NCI-H510A (cell line): ENCODE results near the gene RAB36.
"Not testable (repeated sequence)": the region's sequence is repeated elsewhere in the genome, so short reads cannot be mapped to it uniquely, and the experiment has no call there.

Source experiments
- DNase-seq: peaks from one replicate; lab custom pipeline; 2025; lab: John Stamatoyannopoulos, UW

The RAB36 gene

GRCh38 chr22:23121000-23121421 lies 24.3 kb upstream of the RAB36 start:
- no peak for DNase-seq

GRCh38 chr22:23121424-23121823 lies 23.9 kb upstream of the RAB36 start:
- no peak for DNase-seq

GRCh38 chr22:23122216-23122957 lies 22.9 kb upstream of the RAB36 start:
- DNase-seq: no peak

- no peak for DNase-seq
Measured at GRCh38 chr22:23122992-23123803, 22.1 kb upstream of the RAB36 start.

GRCh38 chr22:23123804-23124254 lies 21.4 kb upstream of the RAB36 start:
- DNase-seq: no peak

- no peak for DNase-seq
Measured at GRCh38 chr22:23124611-23125511, 20.4 kb upstream of the RAB36 start.

DNA sequence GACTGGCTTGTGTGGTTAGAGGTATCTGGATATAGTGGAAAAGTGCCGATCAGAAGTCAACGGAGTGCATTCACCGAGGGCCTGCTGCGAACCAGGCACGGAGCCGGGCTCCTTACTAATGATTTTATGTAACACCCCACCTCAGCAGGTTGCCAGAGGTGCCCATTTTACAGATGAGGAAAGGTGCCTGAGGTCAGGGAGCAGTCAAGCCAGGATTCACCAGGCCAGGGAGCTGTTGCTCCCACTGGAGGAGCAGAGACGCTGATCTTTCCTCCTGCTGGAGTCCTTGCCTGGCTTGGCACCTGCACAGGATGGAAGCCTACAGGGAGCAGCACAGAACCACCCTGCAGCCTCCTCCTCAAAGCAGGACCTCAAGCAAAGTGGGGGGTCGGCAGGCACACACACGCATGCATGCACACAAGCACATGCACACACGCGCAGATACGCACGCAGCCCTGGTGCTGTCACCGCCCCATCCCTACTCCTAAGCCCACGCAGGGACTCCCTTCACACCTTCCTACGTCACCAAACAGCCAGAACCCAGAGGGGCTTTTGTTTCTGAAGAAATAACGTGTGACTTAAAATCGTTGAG lies 19.7 kb upstream of the RAB36 start:
- DNase-seq: no peak

DNA sequence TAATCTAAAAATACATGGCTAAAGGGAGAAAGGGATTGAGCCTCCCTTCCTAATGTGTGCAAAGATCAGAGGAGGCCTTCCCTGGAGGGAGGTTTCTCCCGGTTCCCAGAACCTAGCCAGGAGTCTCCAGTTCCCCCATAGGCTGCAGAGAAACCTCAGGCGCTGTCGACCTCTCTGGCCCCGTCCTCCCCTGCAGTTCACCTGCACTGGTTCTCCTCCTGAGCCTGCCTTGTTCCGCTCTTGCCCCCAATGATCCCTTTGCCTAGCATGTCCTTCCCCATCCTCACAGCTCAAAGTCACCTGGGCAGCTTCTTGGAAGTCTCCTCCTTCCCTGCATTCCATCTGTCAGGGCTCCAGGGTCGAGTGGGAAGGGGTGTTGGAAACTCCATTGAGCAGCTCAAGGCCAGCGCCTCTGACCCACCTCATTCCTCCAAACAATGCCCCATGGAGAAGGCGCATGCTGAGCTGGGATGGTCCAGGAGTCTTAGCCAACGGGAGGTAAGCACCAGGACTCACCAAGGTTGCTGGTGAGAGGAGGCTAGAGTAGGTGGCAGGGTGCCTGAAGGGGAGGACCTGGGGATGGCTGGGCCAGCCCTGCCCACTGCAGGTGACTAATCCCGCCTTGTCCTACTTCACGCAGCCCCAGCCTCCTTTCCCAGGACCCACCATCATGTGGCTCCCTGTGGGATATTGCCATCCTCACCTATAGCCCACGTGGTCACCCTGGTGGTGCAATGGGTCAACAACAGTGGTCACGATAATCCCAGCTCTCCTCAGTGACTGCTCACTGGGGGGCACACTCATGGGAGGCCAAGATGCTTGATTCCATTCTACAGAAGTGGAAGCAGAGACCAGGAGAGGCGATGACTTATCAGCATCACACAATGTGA lies 18.9 kb upstream of the RAB36 start:
- DNase-seq: no peak

- DNase-seq: no peak
Measured at GRCh38 chr22:23127055-23127756, 18.1 kb upstream of the RAB36 start.

- no peak for DNase-seq
Measured at GRCh38 chr22:23127788-23128187, 17.5 kb upstream of the RAB36 start.

DNA sequence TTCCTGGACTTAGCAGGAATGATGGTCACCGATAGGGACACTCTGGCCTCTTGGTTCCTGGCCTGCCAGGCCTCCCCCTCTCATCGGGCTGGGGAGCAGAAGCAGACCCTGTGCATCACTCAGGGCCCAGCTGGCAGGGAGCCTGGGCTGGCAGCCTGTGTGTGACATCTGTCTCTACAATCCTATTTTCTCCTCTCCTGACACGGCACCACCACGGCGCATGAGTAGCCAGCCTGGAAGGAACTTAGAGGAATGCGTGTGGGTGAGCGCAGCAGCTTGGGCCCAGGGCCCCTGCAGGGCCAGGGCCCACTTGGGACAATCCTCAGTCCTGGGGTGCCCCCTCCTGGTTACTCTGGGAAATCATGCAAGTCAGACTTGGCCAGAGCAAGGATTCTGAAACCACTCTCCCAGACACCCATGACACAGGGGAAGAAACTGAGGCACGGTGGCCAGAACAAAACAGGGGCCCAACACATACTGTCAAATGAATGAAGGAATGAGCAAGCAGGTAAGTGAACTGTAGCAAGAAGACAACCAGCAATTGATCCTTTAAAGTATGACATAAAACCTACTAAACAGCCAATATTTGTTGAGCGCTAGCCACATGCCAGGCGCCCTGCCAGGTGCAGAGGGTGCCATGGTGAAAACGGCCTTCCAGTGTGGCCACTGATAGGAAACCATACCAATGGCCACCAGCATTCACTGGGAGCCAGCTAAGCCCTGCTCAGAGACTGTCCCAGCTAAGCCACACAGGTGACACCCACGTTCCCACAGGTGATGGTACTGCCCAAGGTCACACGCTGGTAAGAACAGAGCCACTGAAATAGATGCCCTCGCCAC lies 16.8 kb upstream of the RAB36 start:
- DNase-seq: no peak

GRCh38 chr22:23129149-23129548 lies 16.1 kb upstream of the RAB36 start:
- DNase-seq: no peak

GRCh38 chr22:23130697-23131096 lies 14.6 kb upstream of the RAB36 start:
- DNase-seq: no peak

- no peak for DNase-seq
Measured at GRCh38 chr22:23131931-23132330, 13.3 kb upstream of the RAB36 start.

DNA sequence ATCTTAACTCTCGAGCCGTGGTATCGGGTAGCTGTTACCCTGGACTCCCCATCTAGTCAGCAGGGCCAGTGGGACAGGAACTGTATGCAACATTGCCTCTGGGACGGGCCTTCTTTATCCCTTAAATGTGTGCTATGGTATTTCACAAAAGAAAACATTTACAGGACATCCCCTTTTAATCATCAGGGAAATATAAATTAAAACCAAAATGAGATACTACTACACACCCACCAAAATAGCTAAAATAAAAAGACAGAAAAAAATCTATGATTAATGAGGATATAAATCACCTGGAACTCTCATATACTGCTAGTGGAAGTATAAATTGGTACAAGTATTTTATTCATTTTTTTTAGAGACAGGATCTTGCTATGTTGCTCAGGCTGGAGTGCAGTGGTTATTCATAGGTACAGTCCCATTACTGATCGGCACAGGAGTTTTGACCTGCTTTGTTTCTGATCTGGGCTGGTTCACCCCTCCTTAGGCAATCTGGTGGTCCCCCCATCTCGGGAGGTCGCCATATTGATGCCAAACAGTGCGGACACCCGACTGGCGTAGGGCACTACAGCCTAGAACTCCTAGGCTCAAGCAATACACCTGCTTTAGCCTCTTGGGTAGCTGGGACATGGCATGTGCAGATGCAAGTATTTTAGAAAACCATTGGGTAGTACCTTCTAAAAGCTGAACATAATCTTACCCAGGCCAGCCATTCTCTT lies 12.7 kb upstream of the RAB36 start:
- DNase-seq: no peak

- no peak for DNase-seq
Measured at GRCh38 chr22:23133922-23134321, 11.4 kb upstream of the RAB36 start.

DNA sequence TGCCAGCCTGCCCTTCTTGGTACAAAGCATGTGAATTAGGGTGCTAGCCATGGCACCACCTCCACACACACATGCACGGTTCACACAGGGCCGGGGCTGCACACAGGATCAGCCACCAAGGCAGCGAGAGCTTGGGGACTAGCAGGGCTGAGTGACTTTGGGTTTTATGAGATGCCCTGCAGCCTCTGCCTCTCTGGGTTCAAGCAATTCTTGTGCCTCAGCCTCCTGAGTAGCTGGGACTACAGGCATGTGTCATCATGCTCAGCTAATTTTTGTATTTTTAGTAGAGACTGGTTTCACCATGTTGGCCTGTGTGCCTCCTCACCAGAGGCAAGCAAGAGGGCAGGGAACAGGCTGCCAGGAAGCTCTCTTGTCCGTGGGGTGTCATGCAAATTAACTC lies 8.3 kb upstream of the RAB36 start:
- DNase-seq: not testable (repeated sequence)

DNA sequence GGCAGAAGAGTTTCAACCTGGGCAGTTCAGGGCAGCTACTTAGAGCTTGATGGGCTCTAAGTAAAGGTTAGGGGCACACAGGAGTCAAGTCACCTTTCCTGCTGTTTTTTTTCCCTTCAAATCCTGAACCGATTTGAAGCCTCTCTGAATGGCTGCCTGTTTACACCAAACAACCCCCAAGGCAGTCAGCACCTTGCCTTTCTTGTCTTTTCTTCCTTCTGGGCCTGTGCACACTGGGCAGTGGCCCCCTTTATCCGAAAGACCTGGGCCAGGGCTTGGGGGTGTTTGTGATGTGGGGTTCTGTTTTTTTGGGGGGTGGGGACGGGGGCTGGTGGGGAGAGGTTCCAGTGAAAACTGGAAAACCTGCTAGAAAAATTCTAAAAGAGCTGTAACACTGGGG lies 7.8 kb upstream of the RAB36 start:
- no peak for DNase-seq
